Activated CD4-positive, alpha-beta T cell treated with anti-CD3 and anti-CD28 coated beads for 36 hours (primary cell): Measurements from ENCODE around the gene KAZN. TPM values are rescaled to one million over a fixed set of nuclear protein-coding genes. Genes with fewer than 3 reads are reported as not detected.

ENCODE experiments used
- ATAC-seq: fragments of 200-7000 bp; cut with Tn5 transposase; one replicate; pipeline ENCODE4 v1.10.0; 2021; ENCODE audit warnings: mild to moderate bottlenecking, moderate library complexity
- CTCF ChIA-PET: fragments of 350-600 bp; sonication (Branson Sonifier 250); formaldehyde crosslinking; loops from one replicate; lab custom pipeline; 2021; ENCODE audit warnings: antibody characterized with exemption; lab: Charles Lee
- POLR2A ChIA-PET: fragments of 350-600 bp; sonication (Branson Sonifier 250); formaldehyde crosslinking; loops from one replicate; lab custom pipeline; 2021; ENCODE audit warnings: antibody characterized with exemption, inconsistent platforms; lab: Charles Lee
- DNase-seq: peaks from one replicate; pipeline ENCODE4 v3.0.0-alpha.2; 2020
- H3K27ac Mint-ChIP-seq: one replicate; pipeline ENCODE4 v1.8.0; 2021; ENCODE audit warnings: mixed read lengths
- H3K27me3 Mint-ChIP-seq: one replicate; pipeline ENCODE4 v1.8.0; 2021; ENCODE audit warnings: mixed read lengths
- H3K36me3 Mint-ChIP-seq: one replicate; pipeline ENCODE4 v1.8.0; 2021; ENCODE audit warnings: low read depth, mixed read lengths
- H3K4me1 Mint-ChIP-seq: one replicate; pipeline ENCODE4 v1.8.0; 2021; ENCODE audit warnings: mixed read lengths
- H3K4me3 Mint-ChIP-seq: one replicate; pipeline ENCODE4 v1.8.0; 2021; ENCODE audit warnings: mild to moderate bottlenecking, moderate library complexity, mixed read lengths
- H3K9me3 Mint-ChIP-seq: one replicate; pipeline ENCODE4 v1.8.0; 2021; ENCODE audit warnings: low read depth, mixed read lengths
- intact Hi-C, 2 experiments: fragments of 100-400 bp; cut with DNase I in 1 of 2; cut with micrococcal nuclease in 1 of 2; formaldehyde crosslinking; loops; one replicate each; pipeline versions ENCODE4 v1.14.2 to v1.15.1; 2022 to 2024; cut with DNase I, micrococcal nuclease
- total RNA-seq, 2 experiments: library from RNA; stranded (reverse); gene quantifications; one replicate each; pipeline ENCODE4 v1.2.3, GENCODE V29; 2021

Gene KAZN
- total RNA-seq, 2 experiments from 2014 or later: 0.89 to 0.90 TPM

- H3K4me3 Mint-ChIP-seq: no peak overlapping the region
- no peaks in the 10 kb centered on the region for H3K27me3 Mint-ChIP-seq
- H3K9me3 Mint-ChIP-seq: no peaks in the 10 kb centered on the region
- CTCF ChIA-PET: interaction anchor here (0.5 kb wide), 1 partner anchor 357 kb away, joined by 3 read pairs; no protein-coding TSS in a partner anchor
- no peak for ATAC-seq
- intact Hi-C loops: loop anchor here (5.0 kb wide), 2 partner anchors 266 to 271 kb away; no protein-coding TSS in a partner anchor
- POLR2A ChIA-PET: no interaction called here
- DNase-seq: no peak
- peaks cover 3% of the 10 kb centered on the region for H3K4me1 Mint-ChIP-seq
- H3K27ac Mint-ChIP-seq: no peak overlapping the region
- no peaks in the 10 kb centered on the region for H3K36me3 Mint-ChIP-seq
Observed at GRCh38 chr1:15048437-15048980, 450.0 kb downstream of the KAZN start.

DNA sequence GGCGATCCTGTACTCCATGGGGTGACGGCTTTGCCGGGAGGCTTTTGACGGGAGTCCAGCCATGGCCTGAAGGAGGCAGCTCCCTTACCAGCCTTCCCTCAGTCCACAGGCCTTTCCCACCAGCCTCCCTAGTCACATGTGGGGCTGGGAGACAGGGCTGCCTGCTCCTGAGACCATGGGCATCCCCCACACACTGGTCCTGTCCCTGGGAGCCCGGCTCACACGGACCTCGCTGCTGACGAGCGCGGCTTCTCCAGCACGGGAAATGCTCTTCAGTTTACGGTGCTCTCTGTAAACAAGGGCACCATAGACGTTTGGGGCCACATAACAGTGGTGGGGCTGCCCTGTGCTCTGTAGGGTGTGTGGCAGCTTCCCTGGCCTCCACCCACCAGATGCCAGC is 450.6 kb downstream of the KAZN start:
- ATAC-seq (no peak), DNase-seq (no peak)
- Mint-ChIP-seq H3K36me3 (no peaks in the 10 kb centered on the region), H3K4me3 (no peak overlapping the region), H3K27ac (no peak overlapping the region), H3K4me1 (peaks cover 3% of the 10 kb centered on the region), H3K9me3 (no peaks in the 10 kb centered on the region), H3K27me3 (no peaks in the 10 kb centered on the region)
- ChIA-PET POLR2A (no interaction called here), CTCF (no interaction called here)
- intact Hi-C loops: loop anchor here (5.0 kb wide), 2 partner anchors 267 to 272 kb away; no protein-coding TSS in a partner anchor

DNA sequence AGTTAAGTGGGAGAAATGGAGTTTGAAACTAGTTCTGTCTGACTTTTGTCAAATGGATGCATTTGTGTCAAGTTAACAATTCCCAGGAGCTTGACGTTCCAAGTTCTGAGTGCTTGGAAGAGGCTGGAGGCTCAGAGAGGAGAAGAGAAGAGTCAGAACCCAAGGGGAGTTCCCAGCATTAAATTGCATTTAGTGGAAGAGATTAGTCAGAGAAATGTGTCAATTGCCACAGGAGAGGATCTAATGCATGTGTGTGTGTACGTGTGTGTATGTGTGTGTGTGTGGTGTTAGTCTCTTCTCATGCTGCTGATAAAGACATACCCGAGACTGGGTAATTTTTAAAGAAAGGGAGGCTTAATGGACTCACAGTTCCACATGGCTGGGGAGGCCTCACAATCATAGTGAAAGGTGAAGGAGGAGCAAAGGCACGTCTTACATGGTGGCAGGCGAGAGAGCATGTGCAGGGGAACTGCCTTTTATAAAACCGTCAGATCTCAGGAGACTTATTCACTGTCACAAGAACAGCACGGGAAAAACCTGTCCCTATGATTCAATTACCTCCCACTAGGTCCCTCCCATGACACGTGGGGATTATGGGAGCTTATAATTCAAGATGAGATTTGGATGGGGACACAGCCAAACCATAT is 453.5 kb downstream of the KAZN start:
- no peak overlapping the region for H3K4me3 Mint-ChIP-seq
- DNase-seq (peak; percentile 23), ATAC-seq (peak; percentile 51)
- peaks cover 3% of the 10 kb centered on the region for H3K4me1 Mint-ChIP-seq
- ChIA-PET CTCF (interaction anchor here (0.8 kb wide), 1 partner anchor 887 kb away, joined by 3 read pairs; no protein-coding TSS in a partner anchor), POLR2A (no interaction called here)
- no peaks in the 10 kb centered on the region for H3K36me3 Mint-ChIP-seq
- intact Hi-C loops: no loop called here
- H3K27ac Mint-ChIP-seq: no peak overlapping the region
- H3K27me3 Mint-ChIP-seq: no peaks in the 10 kb centered on the region
- H3K9me3 Mint-ChIP-seq: no peaks in the 10 kb centered on the region

DNA sequence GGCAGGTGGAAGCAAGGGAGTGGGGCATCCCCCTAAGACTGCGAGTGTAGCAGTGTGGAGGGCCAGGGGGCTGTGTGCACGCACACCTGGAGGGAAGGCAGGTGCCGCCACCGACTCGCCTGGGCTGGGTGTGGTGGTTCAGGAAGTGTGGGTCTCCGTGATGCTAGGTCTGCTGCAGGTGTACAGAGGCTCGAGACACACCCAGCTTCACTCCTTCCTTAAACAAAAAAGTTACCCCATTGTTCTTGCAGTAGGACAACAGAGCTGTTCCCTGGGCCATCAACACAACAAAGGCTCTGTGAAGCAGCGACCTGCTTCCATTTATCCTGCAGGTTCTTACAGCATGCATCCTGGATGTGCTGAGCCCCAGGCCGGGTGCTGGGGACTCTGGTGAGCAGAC is 454.7 kb downstream of the KAZN start:
- no peaks in the 10 kb centered on the region for H3K9me3 Mint-ChIP-seq
- H3K4me3 Mint-ChIP-seq: no peak overlapping the region
- ChIA-PET POLR2A (no interaction called here), CTCF (no interaction called here)
- intact Hi-C loops: no loop called here
- H3K4me1 Mint-ChIP-seq: peaks cover 3% of the 10 kb centered on the region
- no peak for DNase-seq
- no peaks in the 10 kb centered on the region for H3K36me3 Mint-ChIP-seq
- H3K27ac Mint-ChIP-seq: no peak overlapping the region
- ATAC-seq: no peak
- H3K27me3 Mint-ChIP-seq: no peaks in the 10 kb centered on the region

- Mint-ChIP-seq H3K4me1 (peaks cover 3% of the 10 kb centered on the region), H3K27ac (no peak overlapping the region), H3K27me3 (no peaks in the 10 kb centered on the region), H3K36me3 (no peaks in the 10 kb centered on the region), H3K4me3 (no peak overlapping the region), H3K9me3 (no peaks in the 10 kb centered on the region)
- POLR2A ChIA-PET: no interaction called here
- ATAC-seq: no peak
- CTCF ChIA-PET: interaction anchor here (0.6 kb wide), 1 partner anchor 26 kb away, joined by 3 read pairs; no protein-coding TSS in a partner anchor
- intact Hi-C loops: no loop called here
- no peak for DNase-seq
Observed at GRCh38 chr1:15055736-15056415, 457.4 kb downstream of the KAZN start.

GRCh38 chr1:15056515-15057285 is 458.2 kb downstream of the KAZN start:
- no peak overlapping the region for H3K27ac Mint-ChIP-seq
- intact Hi-C loops: no loop called here
- DNase-seq (no peak), ATAC-seq (no peak)
- H3K4me3 Mint-ChIP-seq: no peak overlapping the region
- H3K27me3 Mint-ChIP-seq: no peaks in the 10 kb centered on the region
- CTCF ChIA-PET: interaction anchor here (0.6 kb wide), 1 partner anchor 27 kb away, joined by 3 read pairs; no protein-coding TSS in a partner anchor
- H3K4me1 Mint-ChIP-seq: peaks cover 3% of the 10 kb centered on the region
- H3K36me3 Mint-ChIP-seq: no peaks in the 10 kb centered on the region
- POLR2A ChIA-PET: no interaction called here
- no peaks in the 10 kb centered on the region for H3K9me3 Mint-ChIP-seq

- H3K4me1 Mint-ChIP-seq: no peaks in the 10 kb centered on the region
- DNase-seq: no peak
- peaks cover 5% of the 10 kb centered on the region for H3K9me3 Mint-ChIP-seq
- intact Hi-C loops: no loop called here
- ChIA-PET CTCF (no interaction called here), POLR2A (no interaction called here)
- no peaks in the 10 kb centered on the region for H3K36me3 Mint-ChIP-seq
- no peak overlapping the region for H3K4me3 Mint-ChIP-seq
- H3K27ac Mint-ChIP-seq: no peak overlapping the region
- no peak for ATAC-seq
- no peaks in the 10 kb centered on the region for H3K27me3 Mint-ChIP-seq
Observed at GRCh38 chr1:15057834-15058233, 459.3 kb downstream of the KAZN start.

DNA sequence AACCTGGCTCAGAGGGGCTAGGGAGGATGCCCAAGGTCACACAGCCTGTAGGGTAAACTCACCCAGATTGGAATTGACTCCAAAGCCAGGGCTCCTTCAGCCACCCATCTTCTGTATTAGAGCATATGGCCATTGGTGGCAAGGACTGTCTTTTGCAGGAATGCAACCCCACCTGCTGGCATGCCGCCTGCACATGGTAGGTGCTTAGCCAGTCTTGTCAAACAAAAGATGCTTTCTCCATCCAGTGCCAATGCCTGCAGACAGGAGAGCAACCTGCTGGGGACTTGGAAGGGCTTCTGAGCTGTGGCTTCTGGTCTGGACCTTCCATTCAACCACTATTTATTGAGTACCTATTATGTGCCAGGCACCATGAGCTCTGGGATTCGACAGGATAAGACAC is 459.8 kb downstream of the KAZN start:
- ATAC-seq (no peak), DNase-seq (no peak)
- Mint-ChIP-seq H3K4me1 (no peaks in the 10 kb centered on the region), H3K36me3 (no peaks in the 10 kb centered on the region), H3K9me3 (peaks cover 5% of the 10 kb centered on the region), H3K27me3 (no peaks in the 10 kb centered on the region), H3K27ac (no peak overlapping the region), H3K4me3 (no peak overlapping the region)
- intact Hi-C loops: no loop called here
- CTCF ChIA-PET: no interaction called here
- POLR2A ChIA-PET: no interaction called here

GRCh38 chr1:15060104-15060503 is 461.6 kb downstream of the KAZN start:
- Mint-ChIP-seq H3K9me3 (peaks cover 5% of the 10 kb centered on the region), H3K36me3 (no peaks in the 10 kb centered on the region), H3K27ac (no peak overlapping the region), H3K4me1 (no peaks in the 10 kb centered on the region), H3K27me3 (no peaks in the 10 kb centered on the region), H3K4me3 (no peak overlapping the region)
- ChIA-PET CTCF (interaction anchor here (0.8 to 1.8 kb wide), 3 partner anchors 13 to 41 kb away, joined by 3 to 4 read pairs (median 4); no protein-coding TSS in a partner anchor), POLR2A (no interaction called here)
- DNase-seq: no peak
- intact Hi-C loops: no loop called here
- no peak for ATAC-seq

DNA sequence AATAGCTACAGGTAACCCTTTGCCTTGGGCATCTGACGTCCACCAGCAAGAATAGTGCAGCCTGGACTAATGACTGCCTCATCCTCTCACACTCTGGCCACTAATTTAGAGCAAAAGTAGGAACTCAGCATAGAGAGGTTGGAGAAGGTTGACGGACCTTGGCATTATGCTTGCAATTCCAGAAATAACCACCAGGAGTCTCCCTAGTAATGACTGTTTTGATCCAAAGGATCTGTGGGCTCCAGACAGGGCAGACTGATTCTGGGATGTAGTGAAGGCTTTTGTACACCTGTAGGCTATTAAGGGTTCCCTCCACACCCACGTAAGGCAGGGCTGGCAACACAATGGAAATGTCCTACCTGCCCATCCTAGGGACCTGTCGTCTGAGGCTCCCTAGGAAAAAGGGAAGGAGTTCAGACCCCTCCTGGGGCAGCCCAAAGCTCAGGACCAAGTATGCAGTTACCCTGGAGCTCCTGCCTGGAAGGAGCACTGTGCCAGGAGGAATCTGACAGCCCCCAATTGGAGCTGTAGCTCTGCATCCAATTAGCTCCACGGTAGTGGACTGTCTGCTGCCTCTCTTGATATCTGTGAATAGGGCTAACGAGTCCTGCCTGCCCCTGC is 464.1 kb downstream of the KAZN start:
- intact Hi-C loops: loop anchor here (1.0 to 2.0 kb wide), 2 partner anchors 38 kb away; no protein-coding TSS in a partner anchor
- peaks cover 5% of the 10 kb centered on the region for H3K9me3 Mint-ChIP-seq
- ATAC-seq: no peak
- no peak overlapping the region for H3K4me3 Mint-ChIP-seq
- no peak overlapping the region for H3K27ac Mint-ChIP-seq
- H3K4me1 Mint-ChIP-seq: no peaks in the 10 kb centered on the region
- no peaks in the 10 kb centered on the region for H3K36me3 Mint-ChIP-seq
- ChIA-PET POLR2A (no interaction called here), CTCF (interaction anchor here (0.6 to 1.7 kb wide), 4 partner anchors 28 to 596 kb away, joined by 3 to 6 read pairs (median 4); no protein-coding TSS in a partner anchor)
- H3K27me3 Mint-ChIP-seq: no peaks in the 10 kb centered on the region
- DNase-seq: no peak

DNA sequence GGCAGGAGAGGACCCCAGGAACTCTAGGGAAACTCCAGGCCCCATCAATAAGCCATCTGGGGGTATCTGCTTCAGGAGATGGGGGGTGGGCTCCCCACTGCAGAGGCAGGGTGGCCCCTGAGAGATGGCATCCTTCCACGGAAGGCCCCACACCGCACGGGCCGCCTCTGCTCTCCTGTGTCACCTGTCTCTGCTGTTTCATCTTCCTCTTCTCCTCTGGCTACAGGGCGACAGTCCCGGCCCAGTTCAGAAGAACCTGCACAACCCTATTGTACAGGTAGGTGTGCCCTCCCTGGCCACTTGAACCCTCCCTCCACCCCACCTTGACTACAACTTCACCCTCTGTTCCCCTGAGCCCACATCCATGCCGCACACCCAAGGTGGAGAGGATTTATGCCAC is 464.9 kb downstream of the KAZN start:
- H3K9me3 Mint-ChIP-seq: peaks cover 5% of the 10 kb centered on the region

More for the DNA sequence above, 464.9 kb downstream of the KAZN start:
- DNase-seq: no peak
- H3K27me3 Mint-ChIP-seq: no peaks in the 10 kb centered on the region
- H3K36me3 Mint-ChIP-seq: no peaks in the 10 kb centered on the region
- no peaks in the 10 kb centered on the region for H3K4me1 Mint-ChIP-seq
- no peak overlapping the region for H3K4me3 Mint-ChIP-seq
- CTCF ChIA-PET: interaction anchor here (0.6 to 1.7 kb wide), 3 partner anchors 27 to 206 kb away, joined by 3 to 6 read pairs (median 3); no protein-coding TSS in a partner anchor
- POLR2A ChIA-PET: no interaction called here
- intact Hi-C loops: loop anchor here in 1 of 2 experiments (2.0 kb wide), 1 partner anchor 37 kb away; no protein-coding TSS in a partner anchor
- ATAC-seq: no peak
- H3K27ac Mint-ChIP-seq: no peak overlapping the region
